GM04504 (cell line): ENCODE measurements around the gene C6orf89.

ENCODE experiments used
- DNase-seq: peaks from one replicate; pipeline ENCODE4 v3.0.0-alpha.2; 2012; ENCODE audit warnings: low read depth

C6orf89 gene

GRCh38 chr6:36852481-36853147, 33.1 kb upstream of the C6orf89 start:
- peak; percentile 62 for DNase-seq

- peak; percentile 80 for DNase-seq
Measured at GRCh38 chr6:36853325-36853724, 32.4 kb upstream of the C6orf89 start.

- no peak for DNase-seq
Measured at GRCh38 chr6:36855750-36856149, 30.0 kb upstream of the C6orf89 start.

GRCh38 chr6:36856277-36856676, 29.5 kb upstream of the C6orf89 start:
- DNase-seq = no peak

- no peak for DNase-seq
Measured at GRCh38 chr6:36857325-36857724, 28.4 kb upstream of the C6orf89 start.

- DNase-seq = peak; percentile 35
Measured at GRCh38 chr6:36858407-36858981, 27.3 kb upstream of the C6orf89 start.

- DNase-seq = no peak
Measured at GRCh38 chr6:36860126-36860525, 25.6 kb upstream of the C6orf89 start.

GRCh38 chr6:36862164-36862847, 23.4 kb upstream of the C6orf89 start:
- no peak for DNase-seq

GRCh38 chr6:36862848-36863382, 22.8 kb upstream of the C6orf89 start:
- DNase-seq = no peak

GRCh38 chr6:36863670-36864540, 21.8 kb upstream of the C6orf89 start:
- DNase-seq = no peak

- DNase-seq = no peak
Measured at GRCh38 chr6:36865835-36866234, 19.9 kb upstream of the C6orf89 start.

- no peak for DNase-seq
Measured at GRCh38 chr6:36867471-36868224, 18.1 kb upstream of the C6orf89 start.

GRCh38 chr6:36871686-36872085, 14.1 kb upstream of the C6orf89 start:
- DNase-seq = no peak

- DNase-seq = no peak
Measured at GRCh38 chr6:36873115-36873514, 12.6 kb upstream of the C6orf89 start.

GRCh38 chr6:36873612-36874442, 11.9 kb upstream of the C6orf89 start:
- DNase-seq = no peak

GRCh38 chr6:36874443-36875249, 11.1 kb upstream of the C6orf89 start, which contains the start of gene PPIL1:
PPIL1 (minus strand) TSS chr6:36874803; CDS start chr6:36874772, 31 bp downstream.
- peak; percentile 70 for DNase-seq

- no peak for DNase-seq
Measured at GRCh38 chr6:36875250-36875633, 10.5 kb upstream of the C6orf89 start.

GRCh38 chr6:36884610-36885009, 1.1 kb upstream of the C6orf89 start:
- no peak for DNase-seq

GRCh38 chr6:36886950-36887618, 1.3 kb downstream of the C6orf89 start:
- no peak for DNase-seq
